GM21576 (cell line): ENCODE measurements around the gene SIT1.
A peak's percentile ranks its signal among the peaks of the same experiment; 100 is the strongest.

Source experiments
- ATAC-seq: cut with Tn5 transposase; IDR thresholded peaks from one replicate; pipeline ENCODE4 v1.9.1; 2021; ENCODE audit warnings: mild to moderate bottlenecking, moderate library complexity; ENCODE audit not compliant: unreplicated experiment

SIT1 gene

GRCh38 chr9:35682520-35683315 lies 32.0 kb upstream of the SIT1 start:
- ATAC-seq: no peak

- ATAC-seq: no peak
Observed at GRCh38 chr9:35682051-35682450, 31.3 kb upstream of the SIT1 start.

DNA sequence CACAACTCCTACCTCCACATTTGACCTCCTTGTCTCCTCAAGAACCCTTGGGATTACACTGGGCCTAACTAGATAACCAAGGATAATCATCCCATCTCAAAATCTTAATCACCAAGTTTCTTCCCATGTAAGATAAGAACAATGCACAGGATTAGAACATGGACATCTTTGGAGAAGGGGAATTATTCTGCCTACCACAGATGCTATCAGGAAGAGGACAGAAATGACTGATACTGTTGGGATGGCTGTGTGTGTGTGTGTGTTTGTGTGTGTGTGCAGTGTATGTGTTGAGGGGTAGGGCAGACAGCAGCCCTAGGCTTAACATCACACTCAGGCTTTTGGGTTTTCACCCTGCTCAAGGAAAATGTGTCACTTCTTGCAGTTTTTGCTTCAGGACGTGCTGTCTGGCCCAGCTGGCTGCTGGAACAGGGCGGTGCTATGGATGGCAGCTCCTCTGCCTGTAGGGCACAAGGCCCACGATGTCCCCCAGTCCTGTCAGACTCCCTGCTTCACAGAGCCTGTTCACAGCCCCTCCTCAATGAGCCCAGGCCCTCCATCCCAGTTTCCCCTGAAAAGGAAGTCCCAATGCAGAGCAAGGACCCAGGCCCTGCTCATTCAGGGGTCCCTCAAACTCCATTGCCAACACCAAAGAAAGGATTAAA lies 30.7 kb upstream of the SIT1 start:
- ATAC-seq: no peak

DNA sequence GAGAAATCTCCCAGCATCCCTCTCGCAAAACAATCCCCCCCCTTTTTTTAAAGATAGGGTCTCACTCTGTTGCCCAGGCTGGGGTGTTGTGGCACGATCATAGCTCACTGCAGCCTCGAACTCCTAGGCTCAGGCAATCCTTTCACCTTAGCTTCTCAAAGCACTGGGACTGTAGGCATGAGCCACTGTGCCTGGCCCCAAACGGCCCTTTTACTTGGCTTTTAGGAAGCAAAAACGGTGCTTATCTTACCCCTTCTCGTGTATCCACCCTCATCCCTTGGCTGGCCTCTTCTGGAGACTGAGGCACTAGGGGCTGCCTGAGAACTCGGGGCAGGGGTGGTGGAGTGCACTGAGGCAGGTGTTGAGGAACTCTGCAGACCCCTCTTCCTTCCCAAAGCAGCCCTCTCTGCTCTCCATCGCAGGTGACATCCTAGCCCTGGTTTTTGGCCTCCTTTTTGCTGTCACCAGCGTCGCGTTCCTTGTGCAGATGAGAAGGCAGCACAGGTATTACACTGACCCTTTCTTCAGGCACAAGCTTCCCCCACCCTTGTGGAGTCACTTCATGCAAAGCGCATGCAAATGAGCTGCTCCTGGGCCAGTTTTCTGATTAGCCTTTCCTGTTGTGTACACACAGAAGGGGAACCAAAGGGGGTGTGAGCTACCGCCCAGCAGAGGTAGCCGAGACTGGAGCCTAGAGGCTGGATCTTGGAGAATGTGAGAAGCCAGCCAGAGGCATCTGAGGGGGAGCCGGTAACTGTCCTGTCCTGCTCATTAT lies 29.8 kb upstream of the SIT1 start:
- ATAC-seq: peak; percentile 46

GRCh38 chr9:35679766-35680330 lies 29.1 kb upstream of the SIT1 start:
- no peak for ATAC-seq

GRCh38 chr9:35679091-35679490 lies 28.4 kb upstream of the SIT1 start:
- ATAC-seq: no peak

DNA sequence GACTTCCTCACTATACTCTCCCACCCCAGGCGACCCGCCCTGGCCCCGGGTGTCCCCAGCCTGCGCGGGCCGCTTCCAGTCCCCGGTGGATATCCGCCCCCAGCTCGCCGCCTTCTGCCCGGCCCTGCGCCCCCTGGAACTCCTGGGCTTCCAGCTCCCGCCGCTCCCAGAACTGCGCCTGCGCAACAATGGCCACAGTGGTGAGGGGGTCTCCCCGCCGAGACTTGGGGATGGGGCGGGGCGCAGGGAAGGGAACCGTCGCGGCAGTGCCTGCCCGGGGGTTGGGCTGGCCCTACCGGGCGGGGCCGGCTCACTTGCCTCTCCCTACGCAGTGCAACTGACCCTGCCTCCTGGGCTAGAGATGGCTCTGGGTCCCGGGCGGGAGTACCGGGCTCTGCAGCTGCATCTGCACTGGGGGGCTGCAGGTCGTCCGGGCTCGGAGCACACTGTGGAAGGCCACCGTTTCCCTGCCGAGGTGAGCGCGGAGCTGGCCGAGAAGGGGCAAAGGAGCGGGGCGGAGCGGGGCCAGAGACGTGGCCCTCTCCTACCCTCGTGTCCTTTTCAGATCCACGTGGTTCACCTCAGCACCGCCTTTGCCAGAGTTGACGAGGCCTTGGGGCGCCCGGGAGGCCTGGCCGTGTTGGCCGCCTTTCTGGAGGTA lies 25.1 kb upstream of the SIT1 start:
- ATAC-seq: no peak

DNA sequence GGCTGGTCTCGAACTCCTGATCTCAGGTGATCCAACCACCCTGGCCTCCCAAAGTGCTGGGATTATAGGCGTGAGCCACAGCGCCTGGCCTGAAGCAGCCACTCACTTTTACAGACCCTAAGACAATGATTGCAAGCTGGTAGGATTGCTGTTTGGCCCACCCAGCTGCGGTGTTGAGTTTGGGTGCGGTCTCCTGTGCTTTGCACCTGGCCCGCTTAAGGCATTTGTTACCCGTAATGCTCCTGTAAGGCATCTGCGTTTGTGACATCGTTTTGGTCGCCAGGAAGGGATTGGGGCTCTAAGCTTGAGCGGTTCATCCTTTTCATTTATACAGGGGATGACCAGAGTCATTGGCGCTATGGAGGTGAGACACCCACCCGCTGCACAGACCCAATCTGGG lies 24.5 kb upstream of the SIT1 start:
- ATAC-seq: no peak

DNA sequence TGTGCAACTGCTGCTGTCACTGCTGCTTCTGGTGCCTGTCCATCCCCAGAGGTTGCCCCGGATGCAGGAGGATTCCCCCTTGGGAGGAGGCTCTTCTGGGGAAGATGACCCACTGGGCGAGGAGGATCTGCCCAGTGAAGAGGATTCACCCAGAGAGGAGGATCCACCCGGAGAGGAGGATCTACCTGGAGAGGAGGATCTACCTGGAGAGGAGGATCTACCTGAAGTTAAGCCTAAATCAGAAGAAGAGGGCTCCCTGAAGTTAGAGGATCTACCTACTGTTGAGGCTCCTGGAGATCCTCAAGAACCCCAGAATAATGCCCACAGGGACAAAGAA lies 23.3 kb upstream of the SIT1 start:
- ATAC-seq: no peak

GRCh38 chr9:35673132-35674024 lies 22.6 kb upstream of the SIT1 start, which contains the start of gene CA9:
Gene CA9 (plus strand): TSS chr9:35673928. CDS start chr9:35673960, 32 bp downstream.
- no peak for ATAC-seq

- no peak for ATAC-seq
Observed at GRCh38 chr9:35669331-35670145, 18.8 kb upstream of the SIT1 start.

GRCh38 chr9:35667939-35668338 lies 17.2 kb upstream of the SIT1 start:
- no peak for ATAC-seq

DNA sequence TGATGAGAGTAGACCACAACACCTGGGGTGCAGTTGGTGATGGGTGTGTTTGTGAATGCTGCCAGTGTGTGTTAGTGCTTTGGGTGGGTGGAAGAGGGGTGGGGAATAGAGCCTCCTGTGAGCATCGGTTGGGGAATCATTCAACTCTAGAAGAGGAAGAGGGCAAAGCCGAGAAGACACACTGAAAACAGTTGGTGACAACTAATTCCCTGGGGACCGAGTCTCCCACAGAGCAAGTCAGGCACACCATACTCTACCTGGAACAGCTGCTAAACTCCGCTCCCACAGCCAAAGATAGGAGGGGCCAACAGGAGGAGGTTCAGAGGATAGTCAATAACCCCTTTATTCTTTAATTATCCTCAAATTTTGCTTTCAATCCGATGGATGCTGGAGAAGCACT lies 15.8 kb upstream of the SIT1 start:
- ATAC-seq: no peak

GRCh38 chr9:35666045-35666444 lies 15.3 kb upstream of the SIT1 start:
- ATAC-seq: no peak

DNA sequence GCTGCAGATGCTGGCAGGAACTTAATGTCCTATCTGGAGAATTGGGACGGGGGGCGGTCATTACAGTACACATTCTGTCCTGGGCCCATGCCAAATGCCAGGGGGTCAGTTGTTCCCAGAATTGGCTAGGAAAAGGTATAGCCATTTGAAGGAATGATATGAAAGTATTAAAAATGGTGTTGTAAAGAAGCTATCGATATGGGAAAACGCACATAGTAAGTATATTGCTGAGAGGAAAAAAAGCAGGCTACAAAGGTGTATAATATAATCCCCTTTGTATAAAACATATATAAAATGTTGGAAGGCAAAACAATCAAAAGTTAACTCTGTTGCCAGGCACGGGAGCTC lies 14.7 kb upstream of the SIT1 start:
- ATAC-seq: no peak

DNA sequence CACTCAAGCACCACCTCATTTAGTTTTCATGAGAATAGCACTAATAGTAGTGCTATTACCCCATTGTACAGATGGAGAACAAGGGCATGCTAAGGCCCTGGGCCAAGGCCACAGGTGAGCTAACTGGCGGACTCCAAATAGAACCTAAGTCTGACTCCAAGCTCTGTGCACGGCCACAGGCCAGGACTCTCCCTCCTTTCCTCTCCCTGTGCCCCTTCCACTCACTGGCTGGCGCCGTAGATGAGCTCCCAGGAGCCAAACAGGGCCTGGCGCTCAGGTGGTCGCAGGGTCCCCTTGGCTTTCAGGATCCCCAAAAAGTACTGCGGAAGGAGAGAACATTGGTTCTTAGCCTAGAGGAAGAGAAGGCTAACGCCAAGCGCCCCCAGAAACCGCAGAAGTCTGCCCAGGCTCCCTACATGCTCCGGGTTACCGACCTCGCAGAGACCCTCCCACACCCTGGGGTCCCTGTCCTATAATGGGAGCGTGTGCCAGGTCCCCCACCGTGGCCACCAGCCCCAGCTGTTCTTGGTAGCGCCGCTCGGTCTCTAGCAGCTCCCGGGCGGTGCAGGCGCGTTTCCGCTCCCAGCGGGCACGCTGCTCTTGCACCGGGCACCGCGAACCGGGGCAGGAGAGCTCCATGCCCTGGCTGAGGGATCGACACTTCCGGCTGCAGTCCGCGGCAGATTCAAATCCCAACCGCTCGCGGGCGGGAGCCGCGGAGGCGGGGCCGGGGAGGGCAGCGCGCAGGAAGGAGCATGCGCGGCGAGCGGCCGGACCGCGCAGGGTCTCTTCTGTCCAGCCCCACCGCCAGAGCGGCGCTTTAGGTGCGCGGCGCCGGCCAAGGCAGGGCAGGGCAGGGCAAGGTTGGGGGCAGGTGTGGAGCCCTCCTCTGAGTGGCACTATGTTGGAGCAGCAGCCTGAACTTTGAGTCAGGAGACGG lies 14.1 kb upstream of the SIT1 start, which contains the start of gene ARHGEF39:
TSS of gene ARHGEF39 (minus strand) at position 665 of the 940 bp plus-strand sequence. CDS start at position 639, 26 bp downstream.
- ATAC-seq: peak; percentile 75

- ATAC-seq: no peak
Observed at GRCh38 chr9:35662437-35662836, 11.7 kb upstream of the SIT1 start.

DNA sequence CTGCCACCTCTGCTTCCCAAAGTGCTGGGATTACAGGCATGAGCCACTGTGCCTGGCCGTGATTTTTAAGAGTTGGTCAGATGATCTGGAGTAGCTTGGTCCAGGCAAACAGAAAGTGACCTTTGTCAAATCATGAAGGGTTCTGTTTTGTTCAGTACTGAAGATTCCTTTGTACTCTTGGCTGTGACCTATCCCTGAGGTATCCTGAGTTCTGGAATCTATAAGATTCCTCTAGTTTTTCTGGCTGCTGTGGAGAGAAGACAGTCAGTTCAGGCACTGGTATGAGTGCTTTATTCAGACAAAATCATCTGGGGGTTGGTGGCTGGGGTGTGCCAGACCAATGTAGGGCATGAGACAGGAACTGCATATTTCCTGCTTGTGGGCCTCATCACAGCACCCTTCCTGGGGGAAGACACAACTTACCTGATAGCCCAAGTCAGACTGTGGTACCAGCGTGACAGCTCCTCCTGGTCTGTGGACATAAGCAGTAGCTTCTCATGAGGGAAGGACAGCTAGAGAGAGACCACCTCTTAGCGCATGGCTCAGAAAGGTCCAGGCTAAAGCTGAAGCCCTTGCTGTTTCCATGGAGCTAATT lies 11.1 kb upstream of the SIT1 start:
- ATAC-seq: no peak
